Heart left ventricle (tissue), 16 donors: ENCODE data around the gene IL7R. TPM values are rescaled to one million over a fixed set of nuclear protein-coding genes. Genes with fewer than 3 reads are reported as not detected.

Experiments used
- ATAC-seq, 4 donors: fragments of 200-7000 bp; cut with Tn5 transposase; one replicate each; pipeline ENCODE4 v1.9.1; 2020 to 2022; ENCODE audit warnings: moderate library complexity in 4 of 4, mild to moderate bottlenecking in 3 of 4, moderate number of reproducible peaks in 1 of 4
- DNase-seq, 5 donors: peaks; one replicate each; pipeline ENCODE4 v3.0.0-alpha.2; 2020
- H3K27ac ChIP-seq, 12 donors: fragments of 200-600 bp; sonication (generic) in 4 of 12; one replicate each; pipeline versions ENCODE4 v1.5.0 to v1.8.0; 2016 to 2022; ENCODE audit warnings: mild to moderate bottlenecking in 2 of 12
- H3K27me3 ChIP-seq, 9 donors: fragments of 200-600 bp; sonication (generic) in 2 of 9; one replicate each; pipeline versions ENCODE4 v1.5.1 to v1.8.0; 2016 to 2022; ENCODE audit warnings: mild to moderate bottlenecking in 3 of 9
- H3K36me3 ChIP-seq, 9 donors: fragments of 200-600 bp; sonication (generic) in 2 of 9; one replicate each; pipeline versions ENCODE4 v1.5.0 to v1.8.0; 2018 to 2022; ENCODE audit warnings: mild to moderate bottlenecking in 2 of 9
- H3K4me1 ChIP-seq, 12 donors: fragments of 200-600 bp; sonication (generic) in 4 of 12; one replicate each; pipeline versions ENCODE4 v1.5.0 to v1.8.0; 2016 to 2022; ENCODE audit warnings: mild to moderate bottlenecking in 3 of 12
- H3K4me3 ChIP-seq, 12 donors: fragments of 200-600 bp; sonication (generic) in 4 of 12; one replicate each; pipeline versions ENCODE4 v1.5.0 to v1.8.0; 2017 to 2022; ENCODE audit warnings: mild to moderate bottlenecking in 9 of 12, moderate library complexity in 4 of 12
- H3K9me3 ChIP-seq, 12 donors: fragments of 200-600 bp; sonication (generic) in 4 of 12; one replicate each; pipeline versions ENCODE4 v1.5.0 to v1.8.0; 2016 to 2022; ENCODE audit warnings: mild to moderate bottlenecking in 1 of 12
- CTCF ChIP-seq, 12 donors: fragments of 200-600 bp; sonication (generic) in 4 of 12; IDR thresholded peaks; one replicate each; pipeline versions ENCODE4 v1.5.0 to v1.8.0; 2018 to 2022; ENCODE audit warnings: antibody characterized with exemption in 12 of 12, mild to moderate bottlenecking in 5 of 12
- POLR2A ChIP-seq, 2 donors: fragments of 450-650 bp; IDR thresholded peaks; one replicate each; pipeline ENCODE4 v1.6.1; 2017; ENCODE audit warnings: antibody characterized with exemption in 2 of 2, mild to moderate bottlenecking in 2 of 2, moderate library complexity in 2 of 2
- WGBS, 4 donors: extraction: QIAGEN DNeasy Blood & Tissue Kit in 2 of 4; methylation state at CpG; one replicate each; pipeline versions ENCODE4 v1.1.5 to v1.1.7; 2013 to 2018; 5-methylcytosine and 5-hydroxymethylcytosine counted together
- intact Hi-C, 10 donors: fragments of 100-400 bp; cut with DNase I; formaldehyde crosslinking; loops; one replicate each; pipeline versions ENCODE4 v1.11.1 to v1.14.2; 2022
- polyA plus RNA-seq, 2 donors: library from polyadenylated mRNA; stranded (reverse); fragments of 200-250 nt; gene quantifications; one replicate each; pipeline ENCODE4 v1.2.3, GENCODE V29; 2013
- total RNA-seq, 9 donors: library from RNA; depleted of rRNA in 2 of 9; stranded (reverse); fragments of >200 nt in 2 of 9; fragmentation: NEBNext Ultra II Directional in 3 of 9; extraction: Animal tissue kit (Norgen Biotek cat#: 25700) in 3 of 9; gene quantifications; one replicate each; pipeline versions ENCODE4 v1.1.0 to v1.2.4, GENCODE V29; 2016 to 2023
- donor health status: ischemic (EF 13 %, LVEDD 7.1; RV severe dilation, severe dysfunction).
- donor health status: healthy with polysubstance abuse.
- donor health status: DM: no; HTN: yes; CAD: no.
- donor health status: DM: no; HTN: no; CAD: no.
- donor health status: ischemic (EF 25% LVEDD 6.9; RV normal size, moderate dysfunction).
- donor health status: ischemic (EF 25% LVEDD 5.7; RV mildly dilated, moderate dysfunction).
- donor health status: healthy.
- donor health status: DM: yes; HTN: yes; CAD: no.
- donor health status: ischemic (EF 35%, LVEDD 5.7; RV mildly dilated, moderate dysfunction).
- donor health status: nonischemic (EF 11% LVEDD 7.7; RV severe dilation, severe dysfunction).
- donor health status: DM: yes; HTN: yes; CAD: no.
- donor health status: PGD.
- donor health status: ischemic (EF 29% LVEDD 5.4; RV normal size, mild dysfunction).
- donor health status: nonischemic (EF 23%, LVEDD 6.1; RV moderate dilation, normal function).

IL7R gene
- total and polyA plus RNA-seq, 11 donors: 0.27 to 12.0 (median 0.61) TPM

DNA sequence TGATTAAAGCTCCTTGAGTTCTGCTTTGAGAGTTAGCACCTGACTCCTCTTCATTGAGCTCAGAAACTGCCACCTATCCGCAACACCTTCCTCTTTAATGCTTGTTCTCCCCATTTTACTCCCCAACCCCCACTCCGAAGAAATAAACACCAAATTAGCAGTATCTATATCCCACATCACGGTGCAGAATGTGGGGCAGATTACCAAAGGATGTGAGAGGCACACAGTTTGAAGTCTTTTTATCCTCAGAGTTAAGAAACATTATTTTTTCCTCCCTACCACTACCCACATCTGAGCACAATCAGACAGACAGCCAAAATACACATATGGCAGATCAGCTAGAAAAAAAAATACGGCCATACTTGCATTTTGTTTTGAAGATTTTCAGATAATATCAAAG, 26.1 kb upstream of the IL7R start:
- TF ChIP-seq POLR2A (IDR thresholded peaks at IDR 0.05): no peak
- no peak for TF ChIP-seq CTCF (IDR thresholded peaks at IDR 0.05)
- Histone ChIP-seq H3K4me3 (no peak overlapping the region), H3K9me3 (no peaks in the 10 kb centered on the region), H3K36me3 (no peaks in the 10 kb centered on the region), H3K4me1 (no peaks in the 10 kb centered on the region), H3K27ac (peak overlapping the region in 1 of 12 donors; percentile 2), H3K27me3 (no peaks in the 10 kb centered on the region)
- DNase-seq: no peak
- WGBS, 4 donors: 65 to 75% (median 72%) methylated on average over 4 of the region's 4 CpGs
- intact Hi-C loops: no loop called here
- ATAC-seq: no peak

- Histone ChIP-seq H3K36me3 (no peaks in the 10 kb centered on the region), H3K4me1 (no peaks in the 10 kb centered on the region), H3K9me3 (no peaks in the 10 kb centered on the region), H3K27ac (peak overlapping the region in 1 of 12 donors; percentile 54), H3K27me3 (no peaks in the 10 kb centered on the region), H3K4me3 (no peak overlapping the region)
- ATAC-seq (no peak), DNase-seq (no peak)
- 66 to 74% (median 71%) methylated on average over 2 of the region's 2 CpGs for WGBS, 4 donors
- TF ChIP-seq POLR2A (IDR thresholded peaks at IDR 0.05): no peak
- no peak for TF ChIP-seq CTCF (IDR thresholded peaks at IDR 0.05)
- intact Hi-C loops: no loop called here
Observed at GRCh38 chr5:35832762-35833161, 23.9 kb upstream of the IL7R start.

GRCh38 chr5:35833224-35833623, 23.5 kb upstream of the IL7R start:
- no peak for DNase-seq
- intact Hi-C loops: no loop called here
- Histone ChIP-seq H3K27me3 (no peaks in the 10 kb centered on the region), H3K36me3 (no peaks in the 10 kb centered on the region), H3K4me1 (no peaks in the 10 kb centered on the region), H3K9me3 (no peaks in the 10 kb centered on the region), H3K4me3 (no peak overlapping the region), H3K27ac (peak overlapping the region in 1 of 12 donors; percentile 25)
- TF ChIP-seq CTCF (IDR thresholded peaks at IDR 0.05) (no peak), POLR2A (IDR thresholded peaks at IDR 0.05) (no peak)
- no peak for ATAC-seq
- 80 to 88% (median 86%) methylated on average over 2 of the region's 2 CpGs for WGBS, 4 donors

GRCh38 chr5:35835796-35836742, 20.6 kb upstream of the IL7R start:
- 83 to 90% (median 87%) methylated on average over 7 of the region's 7 CpGs for WGBS, 4 donors
- H3K9me3 ChIP-seq: no peaks in the 10 kb centered on the region
- intact Hi-C loops: no loop called here
- no peak for DNase-seq
- H3K4me3 ChIP-seq: no peak overlapping the region
- no peaks in the 10 kb centered on the region for H3K4me1 ChIP-seq
- H3K27me3 ChIP-seq: no peaks in the 10 kb centered on the region
- no peaks in the 10 kb centered on the region for H3K36me3 ChIP-seq
- TF ChIP-seq POLR2A (IDR thresholded peaks at IDR 0.05) (no peak), CTCF (IDR thresholded peaks at IDR 0.05) (no peak)
- ATAC-seq: no peak
- no peak overlapping the region for H3K27ac ChIP-seq
